ENCODE data around the gene ZNF662.

ZNF662 gene

DNA sequence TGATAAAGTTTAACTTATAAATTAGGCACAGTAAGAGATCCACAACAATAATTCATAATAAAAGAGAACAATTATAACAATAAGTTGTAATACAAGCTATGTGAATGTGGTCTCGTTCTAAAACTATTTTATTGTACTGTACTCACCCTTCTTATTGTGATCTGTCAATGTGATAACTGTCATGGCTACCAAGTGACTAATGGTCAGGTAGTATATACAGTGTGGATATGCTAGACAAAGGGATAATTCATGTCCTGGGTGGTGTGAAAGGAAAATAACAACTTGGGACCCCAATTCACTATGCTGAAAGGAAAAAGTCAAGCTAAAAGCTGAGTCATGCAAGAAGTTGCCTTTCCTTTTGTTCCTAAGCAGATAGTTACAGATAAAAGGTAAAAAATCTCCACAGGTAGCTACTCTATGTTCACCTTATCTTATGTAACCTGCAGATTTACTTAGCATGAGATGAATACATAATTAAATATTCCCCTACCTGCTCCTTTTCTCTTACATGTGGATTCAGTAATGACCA, 19.6 kb upstream of the ZNF662 start (continued):
- no peak for TF ChIP-seq OSR1 (CRISPR knock-in tag; IDR thresholded peaks at IDR 0.05)
- TF ChIP-seq, protein P1, sequence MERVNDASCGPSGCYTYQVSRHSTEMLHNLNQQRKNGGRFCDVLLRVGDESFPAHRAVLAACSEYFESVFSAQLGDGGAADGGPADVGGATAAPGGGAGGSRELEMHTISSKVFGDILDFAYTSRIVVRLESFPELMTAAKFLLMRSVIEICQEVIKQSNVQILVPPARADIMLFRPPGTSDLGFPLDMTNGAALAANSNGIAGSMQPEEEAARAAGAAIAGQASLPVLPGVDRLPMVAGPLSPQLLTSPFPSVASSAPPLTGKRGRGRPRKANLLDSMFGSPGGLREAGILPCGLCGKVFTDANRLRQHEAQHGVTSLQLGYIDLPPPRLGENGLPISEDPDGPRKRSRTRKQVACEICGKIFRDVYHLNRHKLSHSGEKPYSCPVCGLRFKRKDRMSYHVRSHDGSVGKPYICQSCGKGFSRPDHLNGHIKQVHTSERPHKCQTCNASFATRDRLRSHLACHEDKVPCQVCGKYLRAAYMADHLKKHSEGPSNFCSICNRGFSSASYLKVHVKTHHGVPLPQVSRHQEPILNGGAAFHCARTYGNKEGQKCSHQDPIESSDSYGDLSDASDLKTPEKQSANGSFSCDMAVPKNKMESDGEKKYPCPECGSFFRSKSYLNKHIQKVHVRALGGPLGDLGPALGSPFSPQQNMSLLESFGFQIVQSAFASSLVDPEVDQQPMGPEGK (CRISPR knock-in tag; IDR thresholded peaks at IDR 0.05; ENCODE audit: borderline replicate concordance): no peak
- no peak for TF ChIP-seq PPARA (CRISPR knock-in tag; IDR thresholded peaks at IDR 0.05; ENCODE audit: borderline replicate concordance)
- TF ChIP-seq ZNF70 (CRISPR knock-in tag; IDR thresholded peaks at IDR 0.05): no peak
- no peak for TF ChIP-seq TCF4 (CRISPR knock-in tag; IDR thresholded peaks at IDR 0.05; ENCODE audit: borderline replicate concordance)
- no peak for TF ChIP-seq ESRRG (CRISPR knock-in tag; IDR thresholded peaks at IDR 0.05)
- TF ChIP-seq ISL1 (CRISPR knock-in tag; IDR thresholded peaks at IDR 0.05): no peak

DNA sequence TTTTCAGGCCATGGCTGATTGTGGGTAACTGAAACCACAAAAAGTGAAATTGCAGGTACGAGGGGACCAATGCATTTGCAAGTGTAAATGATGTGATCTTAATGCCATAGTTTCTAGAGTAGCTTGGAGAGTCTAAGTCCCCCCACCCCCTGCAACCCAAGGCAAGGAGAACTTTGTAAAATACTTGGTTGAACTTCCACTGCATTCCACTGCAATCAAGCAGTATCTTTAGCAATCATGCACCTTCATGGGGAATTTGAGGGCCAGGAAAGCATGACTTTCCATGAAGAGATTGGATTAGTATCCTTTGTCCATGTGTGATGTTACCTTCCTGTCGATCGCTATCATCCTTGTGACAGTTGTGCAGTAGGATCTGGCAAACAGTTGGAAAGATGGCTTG, 18.9 kb upstream of the ZNF662 start:
- no peak for ATAC-seq
- TF ChIP-seq ISL1 (CRISPR knock-in tag; IDR thresholded peaks at IDR 0.05): no peak
- TF ChIP-seq ZC3H10 (CRISPR knock-in tag; IDR thresholded peaks at IDR 0.05): no peak
- TF ChIP-seq ZNF70 (CRISPR knock-in tag; IDR thresholded peaks at IDR 0.05): no peak
- no peak for TF ChIP-seq TCF4 (CRISPR knock-in tag; IDR thresholded peaks at IDR 0.05; ENCODE audit: borderline replicate concordance)
- TF ChIP-seq ZFP30 (CRISPR knock-in tag; IDR thresholded peaks at IDR 0.05): no peak
- TF ChIP-seq PPARA (CRISPR knock-in tag; IDR thresholded peaks at IDR 0.05; ENCODE audit: borderline replicate concordance): no peak
- no peak for TF ChIP-seq ARNTL (CRISPR knock-in tag; IDR thresholded peaks at IDR 0.05; ENCODE audit: borderline replicate concordance, low read depth)
- no peak for TF ChIP-seq ZNF8 (CRISPR knock-in tag; IDR thresholded peaks at IDR 0.05)
- TF ChIP-seq, protein P2, sequence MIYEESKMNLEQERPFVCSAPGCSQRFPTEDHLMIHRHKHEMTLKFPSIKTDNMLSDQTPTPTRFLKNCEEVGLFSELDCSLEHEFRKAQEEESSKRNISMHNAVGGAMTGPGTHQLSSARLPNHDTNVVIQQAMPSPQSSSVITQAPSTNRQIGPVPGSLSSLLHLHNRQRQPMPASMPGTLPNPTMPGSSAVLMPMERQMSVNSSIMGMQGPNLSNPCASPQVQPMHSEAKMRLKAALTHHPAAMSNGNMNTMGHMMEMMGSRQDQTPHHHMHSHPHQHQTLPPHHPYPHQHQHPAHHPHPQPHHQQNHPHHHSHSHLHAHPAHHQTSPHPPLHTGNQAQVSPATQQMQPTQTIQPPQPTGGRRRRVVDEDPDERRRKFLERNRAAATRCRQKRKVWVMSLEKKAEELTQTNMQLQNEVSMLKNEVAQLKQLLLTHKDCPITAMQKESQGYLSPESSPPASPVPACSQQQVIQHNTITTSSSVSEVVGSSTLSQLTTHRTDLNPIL (CRISPR knock-in tag; IDR thresholded peaks at IDR 0.05; ENCODE audit: low read depth): no peak
- TF ChIP-seq GLIS3 (CRISPR knock-in tag; IDR thresholded peaks at IDR 0.05): no peak
- TF ChIP-seq, protein P3, sequence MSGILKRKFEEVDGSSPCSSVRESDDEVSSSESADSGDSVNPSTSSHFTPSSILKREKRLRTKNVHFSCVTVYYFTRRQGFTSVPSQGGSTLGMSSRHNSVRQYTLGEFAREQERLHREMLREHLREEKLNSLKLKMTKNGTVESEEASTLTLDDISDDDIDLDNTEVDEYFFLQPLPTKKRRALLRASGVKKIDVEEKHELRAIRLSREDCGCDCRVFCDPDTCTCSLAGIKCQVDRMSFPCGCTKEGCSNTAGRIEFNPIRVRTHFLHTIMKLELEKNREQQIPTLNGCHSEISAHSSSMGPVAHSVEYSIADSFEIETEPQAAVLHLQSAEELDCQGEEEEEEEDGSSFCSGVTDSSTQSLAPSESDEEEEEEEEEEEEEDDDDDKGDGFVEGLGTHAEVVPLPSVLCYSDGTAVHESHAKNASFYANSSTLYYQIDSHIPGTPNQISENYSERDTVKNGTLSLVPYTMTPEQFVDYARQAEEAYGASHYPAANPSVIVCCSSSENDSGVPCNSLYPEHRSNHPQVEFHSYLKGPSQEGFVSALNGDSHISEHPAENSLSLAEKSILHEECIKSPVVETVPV (CRISPR knock-in tag; IDR thresholded peaks at IDR 0.05): no peak
- no peak for TF ChIP-seq ZNF565 (CRISPR knock-in tag; conservative IDR thresholded peaks at IDR 0.05; ENCODE audit: low read depth)
- no peak for TF ChIP-seq CSDC2 (CRISPR knock-in tag; IDR thresholded peaks at IDR 0.05)

DNA sequence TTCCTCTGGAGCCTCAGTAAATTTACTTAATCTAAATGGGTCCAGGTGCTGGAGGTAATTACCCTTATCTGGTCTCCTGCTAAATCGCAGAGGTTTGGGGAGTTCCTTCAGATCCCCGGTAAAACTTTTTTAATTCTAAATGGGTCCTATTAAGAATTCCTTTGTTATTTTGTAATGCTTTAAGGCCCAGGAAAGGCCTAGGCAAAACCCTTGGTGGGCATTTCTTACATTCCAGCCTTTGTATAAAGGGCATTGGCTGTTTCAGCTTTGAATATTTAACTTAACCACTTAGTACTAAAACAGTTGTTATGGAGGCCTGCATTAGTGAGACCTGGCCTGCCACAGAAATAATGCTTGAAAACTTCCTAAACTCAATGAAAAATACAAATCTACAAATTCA, 14.9 kb upstream of the ZNF662 start:
- ATAC-seq: no peak
- TF ChIP-seq PPARA (CRISPR knock-in tag; IDR thresholded peaks at IDR 0.05; ENCODE audit: borderline replicate concordance) (no peak), ZFP30 (CRISPR knock-in tag; IDR thresholded peaks at IDR 0.05) (no peak), OSR1 (CRISPR knock-in tag; IDR thresholded peaks at IDR 0.05) (no peak), ZFP3 (CRISPR knock-in tag; IDR thresholded peaks at IDR 0.05) (no peak), GLIS3 (CRISPR knock-in tag; IDR thresholded peaks at IDR 0.05) (no peak), SNAI2 (CRISPR knock-in tag; IDR thresholded peaks at IDR 0.05) (no peak), BACH2 (CRISPR knock-in tag; IDR thresholded peaks at IDR 0.05; ENCODE audit: borderline replicate concordance) (no peak), CSDC2 (CRISPR knock-in tag; IDR thresholded peaks at IDR 0.05) (no peak), TCF4 (CRISPR knock-in tag; IDR thresholded peaks at IDR 0.05; ENCODE audit: borderline replicate concordance) (no peak)
- TF ChIP-seq, protein P3 (CRISPR knock-in tag; IDR thresholded peaks at IDR 0.05): no peak
- TF ChIP-seq, protein P2 (CRISPR knock-in tag; IDR thresholded peaks at IDR 0.05; ENCODE audit: low read depth): no peak
- TF ChIP-seq, protein P4, sequence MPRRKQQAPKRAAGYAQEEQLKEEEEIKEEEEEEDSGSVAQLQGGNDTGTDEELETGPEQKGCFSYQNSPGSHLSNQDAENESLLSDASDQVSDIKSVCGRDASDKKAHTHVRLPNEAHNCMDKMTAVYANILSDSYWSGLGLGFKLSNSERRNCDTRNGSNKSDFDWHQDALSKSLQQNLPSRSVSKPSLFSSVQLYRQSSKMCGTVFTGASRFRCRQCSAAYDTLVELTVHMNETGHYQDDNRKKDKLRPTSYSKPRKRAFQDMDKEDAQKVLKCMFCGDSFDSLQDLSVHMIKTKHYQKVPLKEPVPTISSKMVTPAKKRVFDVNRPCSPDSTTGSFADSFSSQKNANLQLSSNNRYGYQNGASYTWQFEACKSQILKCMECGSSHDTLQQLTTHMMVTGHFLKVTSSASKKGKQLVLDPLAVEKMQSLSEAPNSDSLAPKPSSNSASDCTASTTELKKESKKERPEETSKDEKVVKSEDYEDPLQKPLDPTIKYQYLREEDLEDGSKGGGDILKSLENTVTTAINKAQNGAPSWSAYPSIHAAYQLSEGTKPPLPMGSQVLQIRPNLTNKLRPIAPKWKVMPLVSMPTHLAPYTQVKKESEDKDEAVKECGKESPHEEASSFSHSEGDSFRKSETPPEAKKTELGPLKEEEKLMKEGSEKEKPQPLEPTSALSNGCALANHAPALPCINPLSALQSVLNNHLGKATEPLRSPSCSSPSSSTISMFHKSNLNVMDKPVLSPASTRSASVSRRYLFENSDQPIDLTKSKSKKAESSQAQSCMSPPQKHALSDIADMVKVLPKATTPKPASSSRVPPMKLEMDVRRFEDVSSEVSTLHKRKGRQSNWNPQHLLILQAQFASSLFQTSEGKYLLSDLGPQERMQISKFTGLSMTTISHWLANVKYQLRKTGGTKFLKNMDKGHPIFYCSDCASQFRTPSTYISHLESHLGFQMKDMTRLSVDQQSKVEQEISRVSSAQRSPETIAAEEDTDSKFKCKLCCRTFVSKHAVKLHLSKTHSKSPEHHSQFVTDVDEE (CRISPR knock-in tag; IDR thresholded peaks at IDR 0.05): no peak
- TF ChIP-seq, protein P5, sequence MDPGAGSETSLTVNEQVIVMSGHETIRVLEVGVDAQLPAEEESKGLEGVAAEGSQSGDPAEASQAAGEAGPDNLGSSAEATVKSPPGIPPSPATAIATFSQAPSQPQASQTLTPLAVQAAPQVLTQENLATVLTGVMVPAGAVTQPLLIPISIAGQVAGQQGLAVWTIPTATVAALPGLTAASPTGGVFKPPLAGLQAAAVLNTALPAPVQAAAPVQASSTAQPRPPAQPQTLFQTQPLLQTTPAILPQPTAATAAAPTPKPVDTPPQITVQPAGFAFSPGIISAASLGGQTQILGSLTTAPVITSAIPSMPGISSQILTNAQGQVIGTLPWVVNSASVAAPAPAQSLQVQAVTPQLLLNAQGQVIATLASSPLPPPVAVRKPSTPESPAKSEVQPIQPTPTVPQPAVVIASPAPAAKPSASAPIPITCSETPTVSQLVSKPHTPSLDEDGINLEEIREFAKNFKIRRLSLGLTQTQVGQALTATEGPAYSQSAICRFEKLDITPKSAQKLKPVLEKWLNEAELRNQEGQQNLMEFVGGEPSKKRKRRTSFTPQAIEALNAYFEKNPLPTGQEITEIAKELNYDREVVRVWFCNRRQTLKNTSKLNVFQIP (CRISPR knock-in tag; IDR thresholded peaks at IDR 0.05; ENCODE audit: borderline replicate concordance, low read depth): no peak
- TF ChIP-seq, protein P1 (CRISPR knock-in tag; IDR thresholded peaks at IDR 0.05; ENCODE audit: borderline replicate concordance): no peak

All from SK-N-SH treated with all-trans-retinoic acid at 6 μM for 48 hours (cell line).